WTC11 (cell line): ENCODE results near the gene PLXND1. TPM values are rescaled to one million over a fixed set of nuclear protein-coding genes. Genes with fewer than 3 reads are reported as not detected.

ENCODE experiments used
- ATAC-seq: fragments of 200-7000 bp; cut with Tn5 transposase; 2 replicates; pipeline ENCODE4 v1.10.0; 2021; ENCODE audit warnings: mild to moderate bottlenecking, moderate library complexity
- CTCF ChIA-PET: fragments of 300-600 bp; sonication (Branson Sonifier 250); formaldehyde crosslinking; loops from one replicate; lab custom pipeline; 2021; ENCODE audit warnings: antibody characterized with exemption; lab: Charles Lee
- POLR2A ChIA-PET: fragments of 350-600 bp; sonication (Branson Sonifier 250); formaldehyde crosslinking; loops from one replicate; lab custom pipeline; 2021; ENCODE audit warnings: antibody characterized with exemption; lab: Charles Lee
- DNase-seq: peaks from one replicate; pipeline ENCODE4 v3.0.0; 2021; ENCODE audit warnings: low spot score
- H3K27ac Mint-ChIP-seq: 2 replicates; pipeline ENCODE4 v1.8.0; 2021; ENCODE audit warnings: mixed read lengths
- H3K27me3 Mint-ChIP-seq: 2 replicates; pipeline ENCODE4 v1.8.0; 2021; ENCODE audit warnings: low read depth, mild to moderate bottlenecking, moderate library complexity, mixed read lengths
- H3K36me3 Mint-ChIP-seq: 2 replicates; pipeline ENCODE4 v1.8.0; 2021; ENCODE audit warnings: mixed read lengths
- H3K4me1 Mint-ChIP-seq: 2 replicates; pipeline ENCODE4 v1.8.0; 2022; ENCODE audit warnings: mixed read lengths
- H3K4me3 Mint-ChIP-seq: 2 replicates; pipeline ENCODE4 v1.8.0; 2021; ENCODE audit warnings: mild to moderate bottlenecking, moderate library complexity, mixed read lengths
- H3K9me3 Mint-ChIP-seq: 2 replicates; pipeline ENCODE4 v1.8.0; 2021; ENCODE audit warnings: mixed read lengths
- ATF1 ChIP-seq: sonication (generic); formaldehyde crosslinking; IDR thresholded peaks from 2 replicates; pipeline ENCODE4 v1.8.1; 2023; ENCODE audit warnings: mild to moderate bottlenecking, moderate library complexity, missing genetic modification reagents
- CREB1 ChIP-seq: sonication (generic); formaldehyde crosslinking; IDR thresholded peaks from 2 replicates; pipeline ENCODE4 v1.8.0; 2023; ENCODE audit warnings: mild to moderate bottlenecking, missing genetic modification reagents
- ETV6 ChIP-seq: sonication (generic); formaldehyde crosslinking; IDR thresholded peaks from 2 replicates; pipeline ENCODE4 v1.8.1; 2022; ENCODE audit warnings: mild to moderate bottlenecking, missing genetic modification reagents
- GABPB1 ChIP-seq: sonication (generic); formaldehyde crosslinking; IDR thresholded peaks from 2 replicates; pipeline ENCODE4 v1.8.1; 2023; ENCODE audit warnings: mild to moderate bottlenecking, missing genetic modification reagents
- GRHL2 ChIP-seq: fragments of 250-450 bp; sonication (Bioruptor Pico); IDR thresholded peaks from 2 replicates; pipeline ENCODE4 v1.8.0; 2022; ENCODE audit warnings: mild to moderate bottlenecking, moderate library complexity; ENCODE audit not compliant: insufficient replicate concordance, severe bottlenecking
- NFATC4 ChIP-seq: fragments of 250-450 bp; sonication (Bioruptor Pico); IDR thresholded peaks from 2 replicates; pipeline ENCODE4 v1.9.0; 2021; ENCODE audit warnings: mild to moderate bottlenecking
- NFYB ChIP-seq: sonication (generic); formaldehyde crosslinking; conservative IDR thresholded peaks from 2 replicates; pipeline ENCODE4 v1.8.0; 2022; ENCODE audit warnings: low read depth, missing genetic modification reagents
- NR3C1 ChIP-seq: sonication (generic); formaldehyde crosslinking; conservative IDR thresholded peaks from 2 replicates; pipeline ENCODE4 v1.8.1; 2023; ENCODE audit warnings: low read depth, mild to moderate bottlenecking, missing genetic modification reagents
- RELA ChIP-seq: sonication (generic); formaldehyde crosslinking; IDR thresholded peaks from 2 replicates; pipeline ENCODE4 v1.8.1; 2022; ENCODE audit warnings: missing genetic modification reagents, mild to moderate bottlenecking, borderline replicate concordance
- RORB ChIP-seq: fragments of 250-450 bp; sonication (Bioruptor Pico); IDR thresholded peaks from 2 replicates; pipeline ENCODE4 v1.9.0; 2021; ENCODE audit warnings: mild to moderate bottlenecking
- TEAD4 ChIP-seq: sonication (generic); formaldehyde crosslinking; IDR thresholded peaks from 2 replicates; pipeline ENCODE4 v1.8.0; 2022; ENCODE audit warnings: mild to moderate bottlenecking, missing genetic modification reagents
- total RNA-seq: library from RNA; stranded (reverse); gene quantifications from 3 replicates; pipeline ENCODE4 v1.2.3, GENCODE V29; 2021
- TF ChIP-seq, protein P1 (sequence below): sonication (generic); formaldehyde crosslinking; IDR thresholded peaks from 2 replicates; pipeline ENCODE4 v1.8.1; 2022; ENCODE audit warnings: missing genetic modification reagents, borderline replicate concordance
- TF ChIP-seq, protein P2 (sequence below): fragments of 250-450 bp; sonication (Bioruptor Pico); IDR thresholded peaks from 2 replicates; pipeline ENCODE4 v1.9.0; 2021; ENCODE audit warnings: mild to moderate bottlenecking
- TF ChIP-seq, protein P3 (sequence below): sonication (generic); formaldehyde crosslinking; conservative IDR thresholded peaks from 2 replicates; pipeline ENCODE4 v1.8.1; 2022; ENCODE audit warnings: mild to moderate bottlenecking, missing genetic modification reagents
- TF ChIP-seq, protein P4 (sequence below): fragments of 250-450 bp; sonication (Bioruptor Pico); IDR thresholded peaks from 2 replicates; pipeline ENCODE4 v1.9.0; 2021; ENCODE audit warnings: mild to moderate bottlenecking, borderline replicate concordance
- TF ChIP-seq, protein P5 (sequence below): fragments of 250-450 bp; sonication (Bioruptor Pico); IDR thresholded peaks from 2 replicates; pipeline ENCODE4 v1.8.0; 2021; ENCODE audit warnings: mild to moderate bottlenecking
- TF ChIP-seq, protein P6 (sequence below): sonication (generic); formaldehyde crosslinking; IDR thresholded peaks from 2 replicates; pipeline ENCODE4 v1.8.1; 2022; ENCODE audit warnings: low read depth, missing genetic modification reagents, borderline replicate concordance
- TF ChIP-seq, protein P7 (sequence below): fragments of 250-450 bp; sonication (Bioruptor Pico); IDR thresholded peaks from 2 replicates; pipeline ENCODE4 v1.9.0; 2021; ENCODE audit warnings: mild to moderate bottlenecking
- TF ChIP-seq, protein P8 (sequence below): sonication (generic); formaldehyde crosslinking; IDR thresholded peaks from 2 replicates; pipeline ENCODE4 v1.8.1; 2023; ENCODE audit warnings: mild to moderate bottlenecking, missing genetic modification reagents, moderate library complexity

The PLXND1 gene
- total RNA-seq, 1 experiment from 2014 or later: 56.7 TPM

DNA sequence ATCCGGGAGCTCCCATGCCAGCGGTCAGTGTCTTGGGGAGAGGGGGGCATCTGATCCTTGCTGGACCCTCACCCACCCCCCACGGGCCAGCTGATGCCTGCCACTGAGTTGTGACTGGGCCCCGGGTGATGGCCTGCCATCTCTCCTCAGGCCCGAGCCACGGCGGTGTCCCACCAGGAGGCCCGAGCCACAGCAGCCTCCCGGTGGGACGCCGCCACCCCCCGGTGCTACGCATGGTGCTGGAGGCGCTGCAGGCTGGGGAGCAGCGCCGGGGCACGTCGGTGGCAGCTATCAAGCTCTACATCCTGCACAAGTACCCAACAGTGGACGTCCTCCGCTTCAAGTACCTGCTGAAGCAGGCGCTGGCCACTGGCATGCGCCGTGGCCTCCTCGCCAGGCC, 59.2 kb downstream of the PLXND1 start:
- CTCF ChIA-PET: interaction anchor here (1.4 kb wide), 1 partner anchor 13 kb away, joined by 3 read pairs; no protein-coding TSS in a partner anchor
- POLR2A ChIA-PET: no interaction called here
- Mint-ChIP-seq H3K4me1 (peaks cover 6% of the 10 kb centered on the region), H3K9me3 (no peaks in the 10 kb centered on the region), H3K27me3 (no peaks in the 10 kb centered on the region), H3K4me3 (no peak overlapping the region), H3K36me3 (no peaks in the 10 kb centered on the region), H3K27ac (no peak overlapping the region)
- ATAC-seq (no peak), DNase-seq (no peak)
- TF ChIP-seq ATF1 (CRISPR knock-in tag): no peak
- no peak for TF ChIP-seq NR3C1 (CRISPR knock-in tag)
- TF ChIP-seq, protein P1, sequence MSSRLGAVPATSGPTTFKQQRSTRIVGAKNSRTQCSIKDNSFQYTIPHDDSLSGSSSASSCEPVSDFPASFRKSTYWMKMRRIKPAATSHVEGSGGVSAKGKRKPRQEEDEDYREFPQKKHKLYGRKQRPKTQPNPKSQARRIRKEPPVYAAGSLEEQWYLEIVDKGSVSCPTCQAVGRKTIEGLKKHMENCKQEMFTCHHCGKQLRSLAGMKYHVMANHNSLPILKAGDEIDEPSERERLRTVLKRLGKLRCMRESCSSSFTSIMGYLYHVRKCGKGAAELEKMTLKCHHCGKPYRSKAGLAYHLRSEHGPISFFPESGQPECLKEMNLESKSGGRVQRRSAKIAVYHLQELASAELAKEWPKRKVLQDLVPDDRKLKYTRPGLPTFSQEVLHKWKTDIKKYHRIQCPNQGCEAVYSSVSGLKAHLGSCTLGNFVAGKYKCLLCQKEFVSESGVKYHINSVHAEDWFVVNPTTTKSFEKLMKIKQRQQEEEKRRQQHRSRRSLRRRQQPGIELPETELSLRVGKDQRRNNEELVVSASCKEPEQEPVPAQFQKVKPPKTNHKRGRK: no peak
- no peak for TF ChIP-seq NFYB
- TF ChIP-seq, protein P2, sequence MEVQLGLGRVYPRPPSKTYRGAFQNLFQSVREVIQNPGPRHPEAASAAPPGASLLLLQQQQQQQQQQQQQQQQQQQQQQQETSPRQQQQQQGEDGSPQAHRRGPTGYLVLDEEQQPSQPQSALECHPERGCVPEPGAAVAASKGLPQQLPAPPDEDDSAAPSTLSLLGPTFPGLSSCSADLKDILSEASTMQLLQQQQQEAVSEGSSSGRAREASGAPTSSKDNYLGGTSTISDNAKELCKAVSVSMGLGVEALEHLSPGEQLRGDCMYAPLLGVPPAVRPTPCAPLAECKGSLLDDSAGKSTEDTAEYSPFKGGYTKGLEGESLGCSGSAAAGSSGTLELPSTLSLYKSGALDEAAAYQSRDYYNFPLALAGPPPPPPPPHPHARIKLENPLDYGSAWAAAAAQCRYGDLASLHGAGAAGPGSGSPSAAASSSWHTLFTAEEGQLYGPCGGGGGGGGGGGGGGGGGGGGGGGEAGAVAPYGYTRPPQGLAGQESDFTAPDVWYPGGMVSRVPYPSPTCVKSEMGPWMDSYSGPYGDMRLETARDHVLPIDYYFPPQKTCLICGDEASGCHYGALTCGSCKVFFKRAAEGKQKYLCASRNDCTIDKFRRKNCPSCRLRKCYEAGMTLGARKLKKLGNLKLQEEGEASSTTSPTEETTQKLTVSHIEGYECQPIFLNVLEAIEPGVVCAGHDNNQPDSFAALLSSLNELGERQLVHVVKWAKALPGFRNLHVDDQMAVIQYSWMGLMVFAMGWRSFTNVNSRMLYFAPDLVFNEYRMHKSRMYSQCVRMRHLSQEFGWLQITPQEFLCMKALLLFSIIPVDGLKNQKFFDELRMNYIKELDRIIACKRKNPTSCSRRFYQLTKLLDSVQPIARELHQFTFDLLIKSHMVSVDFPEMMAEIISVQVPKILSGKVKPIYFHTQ: no peak
- TF ChIP-seq, protein P3, sequence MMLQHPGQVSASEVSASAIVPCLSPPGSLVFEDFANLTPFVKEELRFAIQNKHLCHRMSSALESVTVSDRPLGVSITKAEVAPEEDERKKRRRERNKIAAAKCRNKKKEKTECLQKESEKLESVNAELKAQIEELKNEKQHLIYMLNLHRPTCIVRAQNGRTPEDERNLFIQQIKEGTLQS (CRISPR knock-in tag): no peak
- TF ChIP-seq GABPB1 (CRISPR knock-in tag): no peak
- TF ChIP-seq, protein P4, sequence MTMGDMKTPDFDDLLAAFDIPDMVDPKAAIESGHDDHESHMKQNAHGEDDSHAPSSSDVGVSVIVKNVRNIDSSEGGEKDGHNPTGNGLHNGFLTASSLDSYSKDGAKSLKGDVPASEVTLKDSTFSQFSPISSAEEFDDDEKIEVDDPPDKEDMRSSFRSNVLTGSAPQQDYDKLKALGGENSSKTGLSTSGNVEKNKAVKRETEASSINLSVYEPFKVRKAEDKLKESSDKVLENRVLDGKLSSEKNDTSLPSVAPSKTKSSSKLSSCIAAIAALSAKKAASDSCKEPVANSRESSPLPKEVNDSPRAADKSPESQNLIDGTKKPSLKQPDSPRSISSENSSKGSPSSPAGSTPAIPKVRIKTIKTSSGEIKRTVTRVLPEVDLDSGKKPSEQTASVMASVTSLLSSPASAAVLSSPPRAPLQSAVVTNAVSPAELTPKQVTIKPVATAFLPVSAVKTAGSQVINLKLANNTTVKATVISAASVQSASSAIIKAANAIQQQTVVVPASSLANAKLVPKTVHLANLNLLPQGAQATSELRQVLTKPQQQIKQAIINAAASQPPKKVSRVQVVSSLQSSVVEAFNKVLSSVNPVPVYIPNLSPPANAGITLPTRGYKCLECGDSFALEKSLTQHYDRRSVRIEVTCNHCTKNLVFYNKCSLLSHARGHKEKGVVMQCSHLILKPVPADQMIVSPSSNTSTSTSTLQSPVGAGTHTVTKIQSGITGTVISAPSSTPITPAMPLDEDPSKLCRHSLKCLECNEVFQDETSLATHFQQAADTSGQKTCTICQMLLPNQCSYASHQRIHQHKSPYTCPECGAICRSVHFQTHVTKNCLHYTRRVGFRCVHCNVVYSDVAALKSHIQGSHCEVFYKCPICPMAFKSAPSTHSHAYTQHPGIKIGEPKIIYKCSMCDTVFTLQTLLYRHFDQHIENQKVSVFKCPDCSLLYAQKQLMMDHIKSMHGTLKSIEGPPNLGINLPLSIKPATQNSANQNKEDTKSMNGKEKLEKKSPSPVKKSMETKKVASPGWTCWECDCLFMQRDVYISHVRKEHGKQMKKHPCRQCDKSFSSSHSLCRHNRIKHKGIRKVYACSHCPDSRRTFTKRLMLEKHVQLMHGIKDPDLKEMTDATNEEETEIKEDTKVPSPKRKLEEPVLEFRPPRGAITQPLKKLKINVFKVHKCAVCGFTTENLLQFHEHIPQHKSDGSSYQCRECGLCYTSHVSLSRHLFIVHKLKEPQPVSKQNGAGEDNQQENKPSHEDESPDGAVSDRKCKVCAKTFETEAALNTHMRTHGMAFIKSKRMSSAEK (CRISPR knock-in tag): no peak
- no peak for TF ChIP-seq CREB1 (CRISPR knock-in tag)
- TF ChIP-seq GRHL2 (CRISPR knock-in tag): no peak
- TF ChIP-seq, protein P5, sequence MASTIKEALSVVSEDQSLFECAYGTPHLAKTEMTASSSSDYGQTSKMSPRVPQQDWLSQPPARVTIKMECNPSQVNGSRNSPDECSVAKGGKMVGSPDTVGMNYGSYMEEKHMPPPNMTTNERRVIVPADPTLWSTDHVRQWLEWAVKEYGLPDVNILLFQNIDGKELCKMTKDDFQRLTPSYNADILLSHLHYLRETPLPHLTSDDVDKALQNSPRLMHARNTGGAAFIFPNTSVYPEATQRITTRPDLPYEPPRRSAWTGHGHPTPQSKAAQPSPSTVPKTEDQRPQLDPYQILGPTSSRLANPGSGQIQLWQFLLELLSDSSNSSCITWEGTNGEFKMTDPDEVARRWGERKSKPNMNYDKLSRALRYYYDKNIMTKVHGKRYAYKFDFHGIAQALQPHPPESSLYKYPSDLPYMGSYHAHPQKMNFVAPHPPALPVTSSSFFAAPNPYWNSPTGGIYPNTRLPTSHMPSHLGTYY (CRISPR knock-in tag): no peak
- TF ChIP-seq ETV6 (CRISPR knock-in tag): no peak
- no peak for TF ChIP-seq NFATC4 (CRISPR knock-in tag)
- TF ChIP-seq, protein P6, sequence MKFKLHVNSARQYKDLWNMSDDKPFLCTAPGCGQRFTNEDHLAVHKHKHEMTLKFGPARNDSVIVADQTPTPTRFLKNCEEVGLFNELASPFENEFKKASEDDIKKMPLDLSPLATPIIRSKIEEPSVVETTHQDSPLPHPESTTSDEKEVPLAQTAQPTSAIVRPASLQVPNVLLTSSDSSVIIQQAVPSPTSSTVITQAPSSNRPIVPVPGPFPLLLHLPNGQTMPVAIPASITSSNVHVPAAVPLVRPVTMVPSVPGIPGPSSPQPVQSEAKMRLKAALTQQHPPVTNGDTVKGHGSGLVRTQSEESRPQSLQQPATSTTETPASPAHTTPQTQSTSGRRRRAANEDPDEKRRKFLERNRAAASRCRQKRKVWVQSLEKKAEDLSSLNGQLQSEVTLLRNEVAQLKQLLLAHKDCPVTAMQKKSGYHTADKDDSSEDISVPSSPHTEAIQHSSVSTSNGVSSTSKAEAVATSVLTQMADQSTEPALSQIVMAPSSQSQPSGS (CRISPR knock-in tag): no peak
- TF ChIP-seq, protein P7, sequence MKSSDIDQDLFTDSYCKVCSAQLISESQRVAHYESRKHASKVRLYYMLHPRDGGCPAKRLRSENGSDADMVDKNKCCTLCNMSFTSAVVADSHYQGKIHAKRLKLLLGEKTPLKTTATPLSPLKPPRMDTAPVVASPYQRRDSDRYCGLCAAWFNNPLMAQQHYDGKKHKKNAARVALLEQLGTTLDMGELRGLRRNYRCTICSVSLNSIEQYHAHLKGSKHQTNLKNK (CRISPR knock-in tag): no peak
- TF ChIP-seq, protein P8, sequence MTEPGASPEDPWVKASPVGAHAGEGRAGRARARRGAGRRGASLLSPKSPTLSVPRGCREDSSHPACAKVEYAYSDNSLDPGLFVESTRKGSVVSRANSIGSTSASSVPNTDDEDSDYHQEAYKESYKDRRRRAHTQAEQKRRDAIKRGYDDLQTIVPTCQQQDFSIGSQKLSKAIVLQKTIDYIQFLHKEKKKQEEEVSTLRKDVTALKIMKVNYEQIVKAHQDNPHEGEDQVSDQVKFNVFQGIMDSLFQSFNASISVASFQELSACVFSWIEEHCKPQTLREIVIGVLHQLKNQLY (CRISPR knock-in tag): no peak
- TF ChIP-seq RELA (CRISPR knock-in tag): no peak
- no peak for TF ChIP-seq RORB (CRISPR knock-in tag)
- no peak for TF ChIP-seq TEAD4
